WERI-Rb-1 (cell line): Measurements from ENCODE around the gene CCDC92.
A peak's percentile ranks its signal among the peaks of the same experiment; 100 is the strongest.

Source experiments
- DNase-seq: peaks from one replicate; pipeline ENCODE4 v3.0.0-alpha.2; 2020
- H3K27ac ChIP-seq: fragments of 250-450 bp; sonication (Bioruptor Pico); 2 replicates; pipeline ENCODE4 v1.5.1; 2020; ENCODE audit warnings: mild to moderate bottlenecking, moderate library complexity
- H3K27me3 ChIP-seq: fragments of 250-450 bp; sonication (Bioruptor Pico); 2 replicates; pipeline ENCODE4 v1.5.1; 2021; ENCODE audit warnings: mild to moderate bottlenecking, low read depth, moderate library complexity; ENCODE audit not compliant: insufficient read depth, severe bottlenecking
- H3K36me3 ChIP-seq: fragments of 250-450 bp; sonication (Bioruptor Pico); 2 replicates; pipeline ENCODE4 v1.5.1; 2020; ENCODE audit warnings: mild to moderate bottlenecking, moderate library complexity
- H3K4me3 ChIP-seq: 2 replicates; pipeline ENCODE4 v1.5.1; 2011; ENCODE audit warnings: low read depth, mild to moderate bottlenecking, control low read depth, low read length
- H3K9me3 ChIP-seq: fragments of 250-450 bp; sonication (Bioruptor Pico); 2 replicates; pipeline ENCODE4 v1.5.1; 2021; ENCODE audit warnings: mild to moderate bottlenecking, moderate library complexity; ENCODE audit not compliant: severe bottlenecking
- TF ChIP-seq, protein P1 (sequence below): IDR thresholded peaks from 2 replicates; pipeline ENCODE4 v1.5.1; 2011; ENCODE audit warnings: low read depth, mild to moderate bottlenecking, control low read depth, inconsistent platforms, low read length

CCDC92 gene

DNA sequence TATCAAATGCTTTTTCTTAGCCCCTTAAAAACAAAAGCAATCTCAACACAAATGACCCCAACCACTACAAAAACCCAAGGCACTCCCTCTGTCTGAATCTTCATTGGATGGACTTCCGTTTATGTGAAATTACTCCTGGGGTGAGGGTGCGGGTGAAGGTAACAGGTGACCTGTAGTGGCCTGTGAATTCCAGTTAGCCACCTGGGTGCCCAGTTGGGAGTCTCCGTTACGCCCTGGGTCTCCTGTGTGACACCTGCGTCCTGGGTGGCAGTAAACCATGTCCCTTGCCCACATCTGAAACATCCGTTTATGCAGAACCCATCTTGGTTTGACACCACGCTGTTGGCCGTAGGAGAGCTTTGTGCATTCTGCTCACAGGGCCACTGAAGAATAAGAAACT is 62.6 kb downstream of the CCDC92 start:
- Histone ChIP-seq H3K9me3 (no peaks in the 10 kb centered on the region), H3K27me3 (no peaks in the 10 kb centered on the region), H3K36me3 (no peaks in the 10 kb centered on the region), H3K27ac (no peak overlapping the region), H3K4me3 (no peak overlapping the region)
- no peak for DNase-seq
- TF ChIP-seq, protein P1, sequence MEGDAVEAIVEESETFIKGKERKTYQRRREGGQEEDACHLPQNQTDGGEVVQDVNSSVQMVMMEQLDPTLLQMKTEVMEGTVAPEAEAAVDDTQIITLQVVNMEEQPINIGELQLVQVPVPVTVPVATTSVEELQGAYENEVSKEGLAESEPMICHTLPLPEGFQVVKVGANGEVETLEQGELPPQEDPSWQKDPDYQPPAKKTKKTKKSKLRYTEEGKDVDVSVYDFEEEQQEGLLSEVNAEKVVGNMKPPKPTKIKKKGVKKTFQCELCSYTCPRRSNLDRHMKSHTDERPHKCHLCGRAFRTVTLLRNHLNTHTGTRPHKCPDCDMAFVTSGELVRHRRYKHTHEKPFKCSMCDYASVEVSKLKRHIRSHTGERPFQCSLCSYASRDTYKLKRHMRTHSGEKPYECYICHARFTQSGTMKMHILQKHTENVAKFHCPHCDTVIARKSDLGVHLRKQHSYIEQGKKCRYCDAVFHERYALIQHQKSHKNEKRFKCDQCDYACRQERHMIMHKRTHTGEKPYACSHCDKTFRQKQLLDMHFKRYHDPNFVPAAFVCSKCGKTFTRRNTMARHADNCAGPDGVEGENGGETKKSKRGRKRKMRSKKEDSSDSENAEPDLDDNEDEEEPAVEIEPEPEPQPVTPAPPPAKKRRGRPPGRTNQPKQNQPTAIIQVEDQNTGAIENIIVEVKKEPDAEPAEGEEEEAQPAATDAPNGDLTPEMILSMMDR = no peak

DNA sequence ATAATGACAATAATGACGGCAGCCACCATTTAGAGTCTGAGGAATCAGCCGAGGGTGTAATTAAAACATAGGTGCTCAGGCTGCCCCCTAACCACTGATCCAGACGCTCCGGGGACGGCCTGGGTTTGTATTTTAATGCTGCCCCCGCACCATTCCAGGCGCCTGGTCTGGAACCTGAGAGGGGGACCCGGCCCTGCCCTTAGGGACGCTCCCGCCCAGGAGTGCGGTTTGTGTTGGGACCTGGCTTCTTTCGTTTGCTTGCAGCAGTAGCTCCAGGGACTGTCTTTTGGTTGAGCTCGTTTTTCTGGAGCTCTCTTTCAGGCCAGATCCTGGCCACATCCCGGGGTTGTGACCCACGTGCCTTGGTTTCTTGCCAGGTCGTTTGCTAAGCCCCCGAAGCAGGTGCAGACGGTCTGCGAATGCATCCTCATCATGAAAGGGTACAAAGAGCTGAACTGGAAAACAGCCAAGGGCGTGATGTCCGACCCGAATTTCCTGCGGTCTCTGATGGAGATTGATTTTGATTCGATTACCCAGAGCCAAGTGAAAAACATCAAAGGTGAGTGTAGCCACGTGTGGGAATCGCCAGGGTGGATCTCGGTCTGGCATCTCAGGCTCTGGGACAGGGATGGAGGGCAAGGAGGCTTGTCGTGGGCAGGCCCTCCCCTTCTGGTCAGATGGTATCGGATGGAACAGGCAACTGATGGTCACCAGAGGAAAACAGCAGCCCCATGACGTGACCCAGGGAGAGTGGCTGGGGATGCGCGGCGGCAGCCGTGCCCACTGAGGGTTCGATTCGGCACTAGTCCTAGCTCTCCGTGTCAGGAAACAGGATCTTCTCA is 63.5 kb downstream of the CCDC92 start:
- no peak overlapping the region for H3K27ac ChIP-seq
- H3K27me3 ChIP-seq = no peaks in the 10 kb centered on the region
- TF ChIP-seq, protein P1 = no peak
- DNase-seq = no peak
- H3K36me3 ChIP-seq = no peaks in the 10 kb centered on the region
- no peaks in the 10 kb centered on the region for H3K9me3 ChIP-seq
- no peak overlapping the region for H3K4me3 ChIP-seq

DNA sequence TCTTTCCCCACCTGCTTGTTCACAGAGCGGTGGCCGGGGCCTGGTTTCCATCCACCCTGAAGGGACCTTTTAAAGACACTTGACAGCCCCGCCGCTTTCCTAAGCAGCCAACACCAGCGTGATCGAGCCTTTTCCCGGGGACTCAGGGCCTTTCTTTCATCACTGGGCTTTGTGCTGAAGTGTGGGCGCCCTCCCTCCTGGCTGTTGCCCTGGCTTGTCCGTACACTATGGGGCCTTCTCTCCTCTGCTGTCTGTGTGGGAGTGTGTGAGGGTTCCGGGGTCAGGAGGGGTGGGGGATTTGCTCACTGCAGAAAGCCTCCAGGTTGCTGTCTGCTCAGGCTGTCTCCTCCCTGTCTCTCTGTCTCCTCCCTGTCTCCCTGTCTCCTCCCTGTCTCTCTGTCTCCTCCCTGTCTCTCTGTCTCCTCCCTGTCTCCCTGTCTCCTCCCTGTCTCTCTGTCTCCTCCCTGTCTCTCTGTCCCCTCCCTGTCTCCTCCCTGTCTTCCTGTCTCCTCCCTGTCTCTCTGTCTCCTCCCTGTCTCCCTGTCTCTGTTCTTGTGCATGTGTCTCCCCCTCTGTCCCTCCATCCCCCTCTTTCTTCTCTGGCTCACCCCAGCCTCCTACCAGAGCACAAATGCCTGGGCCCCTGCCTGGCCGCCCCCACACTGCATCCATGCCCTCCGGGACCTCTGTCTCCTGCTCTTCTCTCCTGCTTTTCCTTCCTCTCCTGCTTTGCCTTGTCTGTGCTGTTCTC is 64.7 kb downstream of the CCDC92 start:
- DNase-seq = peak; percentile 73
- H3K27me3 ChIP-seq = no peaks in the 10 kb centered on the region
- no peaks in the 10 kb centered on the region for H3K9me3 ChIP-seq
- peak overlapping the region; percentile 70 for H3K27ac ChIP-seq
- TF ChIP-seq, protein P1 = no peak
- peak overlapping the region; percentile 9 for H3K4me3 ChIP-seq
- H3K36me3 ChIP-seq = no peaks in the 10 kb centered on the region

DNA sequence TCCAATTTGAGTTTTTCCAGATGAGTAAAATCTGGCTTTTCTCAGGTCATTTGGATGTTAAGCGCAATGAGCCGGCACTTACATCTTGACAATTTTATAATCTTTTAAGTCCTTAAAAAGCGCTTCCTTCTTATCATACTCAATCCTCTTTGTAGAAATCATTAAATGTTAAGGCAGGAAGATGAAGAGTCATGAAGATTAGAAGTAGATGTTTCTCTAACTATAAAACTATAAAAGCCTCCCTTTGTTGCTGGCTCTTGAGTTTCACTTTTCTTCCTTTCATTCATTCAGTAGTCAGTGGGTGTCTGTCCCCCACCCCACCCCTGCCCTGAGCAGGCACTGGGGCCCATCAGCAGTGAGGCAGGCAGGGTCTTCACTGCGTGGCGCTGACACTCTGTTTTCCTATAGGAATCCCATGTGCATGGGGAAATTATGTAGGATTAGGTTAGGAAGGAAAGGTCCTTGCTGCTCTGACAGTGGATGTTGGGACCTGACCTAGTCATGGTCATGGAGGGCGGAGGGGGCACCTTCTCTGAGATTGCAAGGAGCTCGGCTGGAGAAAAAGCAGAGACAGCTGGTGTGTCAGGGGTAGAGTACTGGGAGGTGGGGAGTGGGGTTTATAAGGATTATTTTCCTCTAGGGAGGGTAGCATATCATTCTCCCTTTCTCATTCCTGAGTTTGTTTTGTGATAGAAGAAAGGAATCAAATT is 65.8 kb downstream of the CCDC92 start:
- peak; percentile 82 for DNase-seq
- no peaks in the 10 kb centered on the region for H3K9me3 ChIP-seq
- H3K27me3 ChIP-seq = no peaks in the 10 kb centered on the region
- H3K36me3 ChIP-seq = no peaks in the 10 kb centered on the region
- H3K4me3 ChIP-seq = peak overlapping the region; percentile 11
- TF ChIP-seq, protein P1 = no peak
- H3K27ac ChIP-seq = peak overlapping the region; percentile 70

DNA sequence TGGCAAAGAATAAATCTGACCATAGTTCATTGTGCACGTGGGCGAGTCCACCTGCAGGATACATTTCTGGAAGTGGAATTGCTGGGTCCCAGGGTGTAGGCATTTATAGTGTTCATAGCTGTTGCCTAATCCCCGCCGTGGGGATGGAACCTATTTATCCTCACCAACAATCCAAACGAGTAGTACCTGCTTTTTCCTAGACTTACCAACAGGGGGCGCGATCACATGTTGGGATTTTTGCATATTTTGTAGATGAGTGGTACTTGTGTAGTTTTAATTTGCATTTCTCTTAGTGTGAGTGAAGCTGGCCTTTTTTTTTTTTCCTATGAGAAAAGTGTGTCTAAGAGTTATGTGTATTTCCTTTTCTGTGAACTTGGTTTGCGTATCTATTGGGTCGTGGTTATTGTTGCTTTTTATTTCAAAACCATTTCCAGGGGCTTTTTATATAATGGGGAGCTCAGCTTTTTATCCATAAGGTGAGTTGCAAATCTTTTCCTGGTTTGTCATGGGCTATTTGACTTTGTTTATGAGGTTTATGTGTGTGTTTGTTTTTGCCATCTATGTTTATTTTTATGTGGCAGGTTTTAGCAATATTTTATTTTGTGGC is 67.2 kb downstream of the CCDC92 start:
- Histone ChIP-seq H3K27ac (no peak overlapping the region), H3K9me3 (no peaks in the 10 kb centered on the region), H3K4me3 (no peak overlapping the region), H3K36me3 (no peaks in the 10 kb centered on the region), H3K27me3 (no peaks in the 10 kb centered on the region)
- DNase-seq = peak; percentile 57
- TF ChIP-seq, protein P1 = peak; percentile 55
